ENCODE data around the gene SYT5.

Gene SYT5

DNA sequence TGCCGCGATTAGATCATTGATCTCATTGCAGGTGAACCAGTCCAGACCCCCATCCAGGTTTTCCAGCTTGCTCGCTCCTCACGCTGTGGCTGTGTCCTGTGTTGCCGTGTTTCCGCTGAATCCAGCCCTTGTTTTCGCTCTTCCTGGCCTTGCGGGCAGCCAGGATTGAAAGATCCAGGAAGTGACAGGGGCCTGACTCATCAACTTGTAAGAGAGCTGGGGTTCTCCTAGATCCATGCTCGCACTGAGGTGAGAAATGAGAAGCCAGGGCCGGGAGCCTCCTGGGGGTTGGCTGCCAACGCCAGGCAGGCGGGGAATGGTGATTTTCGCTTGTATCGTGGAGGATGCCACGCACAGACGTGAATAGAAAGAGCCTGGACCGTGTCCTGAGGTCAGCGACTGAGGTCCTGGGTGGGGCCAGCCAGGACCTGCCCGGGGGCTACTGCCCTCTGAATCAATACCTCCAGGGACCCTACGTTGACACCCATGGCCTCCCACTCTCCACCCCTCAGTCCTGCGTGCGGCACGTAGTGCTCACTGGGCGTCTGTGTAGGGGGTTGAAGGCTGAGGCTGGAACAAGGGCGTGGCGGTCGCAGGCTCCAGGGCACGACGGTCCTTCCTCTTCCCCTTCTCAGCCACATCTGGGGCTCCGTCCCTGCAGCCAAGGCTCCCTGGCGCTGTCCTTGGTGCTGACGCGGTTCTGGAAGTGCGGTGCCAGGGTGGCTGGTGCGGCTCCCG lies 36.5 kb upstream of the SYT5 start (continued):
- no peak for TF ChIP-seq ZNF70 (CRISPR knock-in tag; IDR thresholded peaks at IDR 0.05)
- TF ChIP-seq ZFP30 (CRISPR knock-in tag; IDR thresholded peaks at IDR 0.05) = no peak

DNA sequence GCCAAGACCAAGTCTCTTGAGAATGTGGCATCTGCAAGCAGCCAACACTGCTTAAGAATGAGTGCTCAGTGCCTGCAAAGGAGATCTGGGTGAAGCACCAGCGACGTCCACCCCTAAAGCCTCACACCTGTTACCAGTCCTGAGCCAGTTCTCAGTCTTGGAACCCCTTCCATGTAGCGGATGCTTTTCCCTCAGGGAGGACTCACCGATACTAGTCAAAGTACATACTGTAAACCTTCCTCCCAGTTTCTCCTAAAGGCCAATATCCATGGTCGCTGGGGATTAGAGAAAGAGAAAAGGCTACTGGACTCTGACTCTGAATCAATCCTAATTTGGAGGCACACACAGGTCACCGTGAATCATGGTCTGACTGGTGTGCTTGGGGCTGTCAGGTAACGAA lies 33.5 kb upstream of the SYT5 start:
- ATAC-seq = no peak
- no peak for TF ChIP-seq ISL1 (CRISPR knock-in tag; IDR thresholded peaks at IDR 0.05)
- TF ChIP-seq ZFP3 (CRISPR knock-in tag; IDR thresholded peaks at IDR 0.05) = no peak
- no peak for TF ChIP-seq OSR1 (CRISPR knock-in tag; IDR thresholded peaks at IDR 0.05)
- no peak for TF ChIP-seq ARNTL (CRISPR knock-in tag; IDR thresholded peaks at IDR 0.05; ENCODE audit: borderline replicate concordance, low read depth)
- no peak for TF ChIP-seq CSDC2 (CRISPR knock-in tag; IDR thresholded peaks at IDR 0.05)
- no peak for TF ChIP-seq ZNF8 (CRISPR knock-in tag; IDR thresholded peaks at IDR 0.05)
- TF ChIP-seq RARB (CRISPR knock-in tag; IDR thresholded peaks at IDR 0.05) = no peak
- TF ChIP-seq SNAI2 (CRISPR knock-in tag; IDR thresholded peaks at IDR 0.05) = no peak
- TF ChIP-seq, protein P1, sequence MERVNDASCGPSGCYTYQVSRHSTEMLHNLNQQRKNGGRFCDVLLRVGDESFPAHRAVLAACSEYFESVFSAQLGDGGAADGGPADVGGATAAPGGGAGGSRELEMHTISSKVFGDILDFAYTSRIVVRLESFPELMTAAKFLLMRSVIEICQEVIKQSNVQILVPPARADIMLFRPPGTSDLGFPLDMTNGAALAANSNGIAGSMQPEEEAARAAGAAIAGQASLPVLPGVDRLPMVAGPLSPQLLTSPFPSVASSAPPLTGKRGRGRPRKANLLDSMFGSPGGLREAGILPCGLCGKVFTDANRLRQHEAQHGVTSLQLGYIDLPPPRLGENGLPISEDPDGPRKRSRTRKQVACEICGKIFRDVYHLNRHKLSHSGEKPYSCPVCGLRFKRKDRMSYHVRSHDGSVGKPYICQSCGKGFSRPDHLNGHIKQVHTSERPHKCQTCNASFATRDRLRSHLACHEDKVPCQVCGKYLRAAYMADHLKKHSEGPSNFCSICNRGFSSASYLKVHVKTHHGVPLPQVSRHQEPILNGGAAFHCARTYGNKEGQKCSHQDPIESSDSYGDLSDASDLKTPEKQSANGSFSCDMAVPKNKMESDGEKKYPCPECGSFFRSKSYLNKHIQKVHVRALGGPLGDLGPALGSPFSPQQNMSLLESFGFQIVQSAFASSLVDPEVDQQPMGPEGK (CRISPR knock-in tag; IDR thresholded peaks at IDR 0.05; ENCODE audit: borderline replicate concordance) = no peak
- no peak for TF ChIP-seq ZC3H10 (CRISPR knock-in tag; IDR thresholded peaks at IDR 0.05)
- TF ChIP-seq, protein P2, sequence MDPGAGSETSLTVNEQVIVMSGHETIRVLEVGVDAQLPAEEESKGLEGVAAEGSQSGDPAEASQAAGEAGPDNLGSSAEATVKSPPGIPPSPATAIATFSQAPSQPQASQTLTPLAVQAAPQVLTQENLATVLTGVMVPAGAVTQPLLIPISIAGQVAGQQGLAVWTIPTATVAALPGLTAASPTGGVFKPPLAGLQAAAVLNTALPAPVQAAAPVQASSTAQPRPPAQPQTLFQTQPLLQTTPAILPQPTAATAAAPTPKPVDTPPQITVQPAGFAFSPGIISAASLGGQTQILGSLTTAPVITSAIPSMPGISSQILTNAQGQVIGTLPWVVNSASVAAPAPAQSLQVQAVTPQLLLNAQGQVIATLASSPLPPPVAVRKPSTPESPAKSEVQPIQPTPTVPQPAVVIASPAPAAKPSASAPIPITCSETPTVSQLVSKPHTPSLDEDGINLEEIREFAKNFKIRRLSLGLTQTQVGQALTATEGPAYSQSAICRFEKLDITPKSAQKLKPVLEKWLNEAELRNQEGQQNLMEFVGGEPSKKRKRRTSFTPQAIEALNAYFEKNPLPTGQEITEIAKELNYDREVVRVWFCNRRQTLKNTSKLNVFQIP (CRISPR knock-in tag; IDR thresholded peaks at IDR 0.05; ENCODE audit: borderline replicate concordance, low read depth) = no peak
- TF ChIP-seq GLIS3 (CRISPR knock-in tag; IDR thresholded peaks at IDR 0.05) = no peak
- TF ChIP-seq, protein P3, sequence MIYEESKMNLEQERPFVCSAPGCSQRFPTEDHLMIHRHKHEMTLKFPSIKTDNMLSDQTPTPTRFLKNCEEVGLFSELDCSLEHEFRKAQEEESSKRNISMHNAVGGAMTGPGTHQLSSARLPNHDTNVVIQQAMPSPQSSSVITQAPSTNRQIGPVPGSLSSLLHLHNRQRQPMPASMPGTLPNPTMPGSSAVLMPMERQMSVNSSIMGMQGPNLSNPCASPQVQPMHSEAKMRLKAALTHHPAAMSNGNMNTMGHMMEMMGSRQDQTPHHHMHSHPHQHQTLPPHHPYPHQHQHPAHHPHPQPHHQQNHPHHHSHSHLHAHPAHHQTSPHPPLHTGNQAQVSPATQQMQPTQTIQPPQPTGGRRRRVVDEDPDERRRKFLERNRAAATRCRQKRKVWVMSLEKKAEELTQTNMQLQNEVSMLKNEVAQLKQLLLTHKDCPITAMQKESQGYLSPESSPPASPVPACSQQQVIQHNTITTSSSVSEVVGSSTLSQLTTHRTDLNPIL (CRISPR knock-in tag; IDR thresholded peaks at IDR 0.05; ENCODE audit: low read depth) = no peak
- no peak for TF ChIP-seq ZNF565 (CRISPR knock-in tag; conservative IDR thresholded peaks at IDR 0.05; ENCODE audit: low read depth)
- TF ChIP-seq ZFP30 (CRISPR knock-in tag; IDR thresholded peaks at IDR 0.05) = no peak
- TF ChIP-seq, protein P4, sequence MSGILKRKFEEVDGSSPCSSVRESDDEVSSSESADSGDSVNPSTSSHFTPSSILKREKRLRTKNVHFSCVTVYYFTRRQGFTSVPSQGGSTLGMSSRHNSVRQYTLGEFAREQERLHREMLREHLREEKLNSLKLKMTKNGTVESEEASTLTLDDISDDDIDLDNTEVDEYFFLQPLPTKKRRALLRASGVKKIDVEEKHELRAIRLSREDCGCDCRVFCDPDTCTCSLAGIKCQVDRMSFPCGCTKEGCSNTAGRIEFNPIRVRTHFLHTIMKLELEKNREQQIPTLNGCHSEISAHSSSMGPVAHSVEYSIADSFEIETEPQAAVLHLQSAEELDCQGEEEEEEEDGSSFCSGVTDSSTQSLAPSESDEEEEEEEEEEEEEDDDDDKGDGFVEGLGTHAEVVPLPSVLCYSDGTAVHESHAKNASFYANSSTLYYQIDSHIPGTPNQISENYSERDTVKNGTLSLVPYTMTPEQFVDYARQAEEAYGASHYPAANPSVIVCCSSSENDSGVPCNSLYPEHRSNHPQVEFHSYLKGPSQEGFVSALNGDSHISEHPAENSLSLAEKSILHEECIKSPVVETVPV (CRISPR knock-in tag; IDR thresholded peaks at IDR 0.05) = no peak
- no peak for TF ChIP-seq BACH2 (CRISPR knock-in tag; IDR thresholded peaks at IDR 0.05; ENCODE audit: borderline replicate concordance)
- no peak for TF ChIP-seq ZNF70 (CRISPR knock-in tag; IDR thresholded peaks at IDR 0.05)
- TF ChIP-seq PPARA (CRISPR knock-in tag; IDR thresholded peaks at IDR 0.05; ENCODE audit: borderline replicate concordance) = no peak
- no peak for TF ChIP-seq TCF4 (CRISPR knock-in tag; IDR thresholded peaks at IDR 0.05; ENCODE audit: borderline replicate concordance)

DNA sequence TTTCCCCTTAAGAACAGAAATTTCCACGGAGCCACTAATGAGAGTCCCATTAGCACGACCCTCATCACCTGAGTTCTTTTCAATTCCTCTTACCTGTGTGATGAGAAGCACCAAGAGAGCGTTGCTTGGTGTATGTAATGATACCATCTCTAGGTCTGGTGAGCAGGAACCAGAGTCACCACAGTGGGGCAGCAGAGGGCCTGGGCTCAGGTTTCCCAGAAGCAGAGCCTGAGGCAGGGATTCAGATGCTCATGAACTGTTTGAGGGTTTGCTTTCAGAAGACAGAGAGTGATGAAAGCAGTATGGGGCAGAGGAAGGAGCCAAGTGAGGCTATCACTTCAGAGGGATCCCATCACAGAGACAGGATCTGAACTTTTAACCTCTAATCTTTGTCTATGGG lies 32.4 kb upstream of the SYT5 start:
- ATAC-seq = no peak

More for the DNA sequence above, 32.4 kb upstream of the SYT5 start:
- TF ChIP-seq CSDC2 (CRISPR knock-in tag; IDR thresholded peaks at IDR 0.05) (no peak), BACH2 (CRISPR knock-in tag; IDR thresholded peaks at IDR 0.05; ENCODE audit: borderline replicate concordance) (no peak), ESRRG (CRISPR knock-in tag; IDR thresholded peaks at IDR 0.05) (no peak), ZNF565 (CRISPR knock-in tag; conservative IDR thresholded peaks at IDR 0.05; ENCODE audit: low read depth) (no peak), RARB (CRISPR knock-in tag; IDR thresholded peaks at IDR 0.05) (no peak)
- TF ChIP-seq, protein P3 (CRISPR knock-in tag; IDR thresholded peaks at IDR 0.05; ENCODE audit: low read depth) = no peak
- TF ChIP-seq, protein P2 (CRISPR knock-in tag; IDR thresholded peaks at IDR 0.05; ENCODE audit: borderline replicate concordance, low read depth) = no peak
